HepG2 (cell line): ENCODE measurements around the gene KRTAP10-10. TPM values are rescaled to one million over a fixed set of nuclear protein-coding genes. Genes with fewer than 3 reads are reported as not detected.

Source experiments
- ATAC-seq: fragments of 200-7000 bp; cut with Tn5 transposase; 3 replicates; pipeline ENCODE4 v1.9.1; 2020; ENCODE audit warnings: mild to moderate bottlenecking, moderate library complexity
- Bru-seq: library from RNA; stranded (reverse); fragments of 400-500 nt; gene quantifications from one replicate; lab custom pipeline; 2021; lab: Mats Ljungman, UMichigan
- BruChase-seq, 2 experiments: library from RNA; stranded (reverse); fragments of 400-500 nt; gene quantifications; one replicate each; lab custom pipeline; 2021; lab: Mats Ljungman, UMichigan
- BruUV-seq: library from RNA; stranded (reverse); fragments of 400-500 nt; replicated peaks from 2 replicates; lab custom pipeline; 2021; lab: Mats Ljungman, UMichigan
- CTCF ChIA-PET: fragments of 300-600 bp; formaldehyde crosslinking; extraction: SDS; loops from one replicate; lab custom pipeline; 2021; ENCODE audit warnings: low total read pairs, inconsistent platforms, low intra/inter-chr PET ratio; lab: Yijun Ruan, JAX
- POLR2A ChIA-PET: fragments of 350-600 bp; sonication (Branson Sonifier 250); formaldehyde crosslinking; loops from one replicate; lab custom pipeline; 2020; ENCODE audit warnings: antibody characterized with exemption, inconsistent platforms; lab: Yijun Ruan, JAX
- DNase-seq: peaks from one replicate; pipeline ENCODE4 v3.0.0-alpha.2; 2015; ENCODE audit warnings: low spot score
- FAIRE-seq: peaks from 3 replicates; lab custom pipeline; 2011; peaks lifted over from hg19 to GRCh38; lab: Jason Lieb, UNC
- H2AFZ ChIP-seq: one replicate; pipeline ENCODE4 v1.6.1; 2011; ENCODE audit warnings: low read length, inconsistent platforms
- H3K27ac ChIP-seq: fragments of 300-600 bp; 3 replicates; pipeline ENCODE4 v1.8.0; 2011; ENCODE audit warnings: mixed run types, mild to moderate bottlenecking, mixed read lengths, low read length, inconsistent platforms; ENCODE audit not compliant: insufficient read depth; ENCODE audit errors: extremely low read length
- H3K27me3 ChIP-seq, 2 experiments: fragments of 200-600 bp in 1 of 2; 2 replicates in 1 of 2; 3 replicates in 1 of 2; pipeline versions ENCODE4 v1.6.0 to v1.8.0; 2011; ENCODE audit warnings: low read length in 2 of 2, mild to moderate bottlenecking in 2 of 2, moderate library complexity in 2 of 2, inconsistent platforms in 1 of 2; ENCODE audit not compliant: insufficient read depth in 2 of 2, control insufficient read depth in 1 of 2
- H3K36me3 ChIP-seq, 2 experiments: fragments of 200-600 bp in 1 of 2; replicated peaks in 1 of 2; 2 replicates in 1 of 2; 3 replicates in 1 of 2; pipeline versions ENCODE4 v1.5.1 to v1.8.0; 2011; ENCODE audit warnings: low read length in 2 of 2, inconsistent platforms in 1 of 2; ENCODE audit not compliant: insufficient read depth in 2 of 2, control insufficient read depth in 1 of 2
- H3K4me1 ChIP-seq: 2 replicates; pipeline ENCODE4 v1.5.1; 2012; ENCODE audit warnings: low read length, inconsistent platforms; ENCODE audit not compliant: insufficient read depth
- H3K4me2 ChIP-seq: 2 replicates; pipeline ENCODE4 v1.6.0; 2011; ENCODE audit warnings: low read depth, low read length, inconsistent platforms
- H3K4me3 ChIP-seq, 3 experiments: fragments of 200-600 bp in 1 of 3; sonication (generic), shearing (Covaris generic) in 1 of 3; replicated peaks in 1 of 3; 2 replicates each; pipeline ENCODE4 v1.5.1; 2011 to 2016; ENCODE audit warnings: low read length in 3 of 3, inconsistent platforms in 2 of 3, low read depth in 2 of 3, mild to moderate bottlenecking in 2 of 3, control low read depth in 1 of 3, mixed read lengths in 1 of 3; ENCODE audit not compliant: insufficient read depth in 1 of 3
- H3K79me2 ChIP-seq: one replicate; pipeline ENCODE4 v1.6.1; 2011; ENCODE audit warnings: low read length, inconsistent platforms; ENCODE audit not compliant: insufficient read depth
- H3K9ac ChIP-seq: 2 replicates; pipeline ENCODE4 v1.6.0; 2011; ENCODE audit warnings: mild to moderate bottlenecking, low read depth, low read length, inconsistent platforms; ENCODE audit not compliant: insufficient read depth
- H3K9me3 ChIP-seq: 2 replicates; pipeline ENCODE4 v1.5.1; 2012; ENCODE audit warnings: mild to moderate bottlenecking, low read length
- H4K20me1 ChIP-seq: 2 replicates; pipeline ENCODE4 v1.6.0; 2011; ENCODE audit warnings: inconsistent platforms, mild to moderate bottlenecking, low read length, moderate library complexity; ENCODE audit not compliant: insufficient read depth
- FOXC1 ChIP-seq: sonication (generic); formaldehyde crosslinking; IDR thresholded peaks from 2 replicates; pipeline ENCODE4 v1.8.0; 2022; ENCODE audit warnings: mild to moderate bottlenecking, missing genetic modification reagents, borderline replicate concordance
- KDM4B ChIP-seq: sonication (generic); formaldehyde crosslinking; IDR thresholded peaks from 2 replicates; pipeline ENCODE4 v1.4.0; 2020; ENCODE audit warnings: missing genetic modification reagents
- RBFOX2 ChIP-seq: fragments of 200-400 bp; formaldehyde crosslinking; IDR thresholded peaks from 2 replicates; pipeline ENCODE4 v1.6.1; 2017; ENCODE audit warnings: low read depth, mild to moderate bottlenecking, low read length
- RFXANK ChIP-seq: IDR thresholded peaks from 2 replicates; pipeline ENCODE4 v1.6.1; 2016
- SIN3B ChIP-seq: fragments of 150-350 bp; IDR thresholded peaks from 2 replicates; pipeline ENCODE4 v1.6.1; 2014; ENCODE audit warnings: low read length
- TEAD2 ChIP-seq: sonication (generic); formaldehyde crosslinking; IDR thresholded peaks from 2 replicates; pipeline ENCODE4 v1.9.0; 2021; ENCODE audit warnings: missing genetic modification reagents
- ZMYM2 ChIP-seq: sonication (generic); formaldehyde crosslinking; IDR thresholded peaks from 2 replicates; pipeline ENCODE4 v1.8.0; 2022; ENCODE audit warnings: mild to moderate bottlenecking, missing genetic modification reagents
- ZNF484 ChIP-seq: sonication (generic); formaldehyde crosslinking; IDR thresholded peaks from 2 replicates; pipeline ENCODE4 v1.5.1; 2020; ENCODE audit warnings: mild to moderate bottlenecking, low read depth, missing genetic modification reagents, borderline replicate concordance
- WGBS: methylation state at CpG from one replicate; pipeline ENCODE4 v1.1.6; 2017; ENCODE audit warnings: low lambda C conversion rate; 5-methylcytosine and 5-hydroxymethylcytosine counted together
- in situ Hi-C: cut with HindIII; loops from 2 replicates; pipeline ENCODE4 v1.10.0; 2017; ENCODE audit warnings: low pct_unique_long_range_greater_than_20kb; ENCODE audit not compliant: extremely low pct_ligation_motif_present
- intact Hi-C: fragments of 100-400 bp; cut with micrococcal nuclease; formaldehyde crosslinking; loops from one replicate; pipeline ENCODE4 v1.10.0; 2022; ENCODE audit not compliant: unreplicated experiment
- long read RNA-seq, 2 experiments: library from RNA in 1 of 2; library from polyadenylated mRNA in 1 of 2; stranded (forward) in 1 of 2; unstranded in 1 of 2; transcript quantifications; one replicate each; pipeline ENCODE4 v2.0.0, GENCODE V29; 2019 to 2022
- polyA minus RNA-seq, 3 experiments: library from RNA; depleted of rRNA, polyadenylated mRNA; stranded (reverse); fragments of >200 nt; gene quantifications; 2 replicates each; pipeline ENCODE4 v1.2.3, GENCODE V29; 2011; ENCODE audit warnings: low replicate concordance in 1 of 3
- polyA plus RNA-seq, 8 experiments: library from polyadenylated mRNA; depleted of rRNA in 3 of 8; stranded (reverse) in 7 of 8; unstranded in 1 of 8; fragments of >200 nt; fragmentation: Illumina TruSeq in 4 of 8; extraction: Trizol in 4 of 8; gene quantifications; 2 replicates each; pipeline versions ENCODE4 v1.2.1 to v1.2.3, GENCODE V29; 2011 to 2016; ENCODE audit warnings: low read depth in 4 of 8, missing spikeins in 1 of 8, mixed read lengths in 1 of 8; ENCODE audit not compliant: insufficient read depth in 1 of 8
- total RNA-seq, 5 experiments: library from RNA; depleted of rRNA; stranded (reverse); fragments of >200 nt; fragmentation: Illumina TruSeq; extraction: Trizol; gene quantifications; 2 replicates each; pipeline ENCODE4 v1.2.3, GENCODE V29; 2016; ENCODE audit warnings: low read depth in 1 of 5
- TF ChIP-seq, protein P1 (sequence below): sonication (generic); formaldehyde crosslinking; IDR thresholded peaks from 2 replicates; pipeline ENCODE4 v1.5.0; 2020; ENCODE audit warnings: missing genetic modification reagents
- TF ChIP-seq, protein P2 (sequence below): sonication (generic); formaldehyde crosslinking; IDR thresholded peaks from 2 replicates; pipeline ENCODE4 v1.4.0; 2020; ENCODE audit warnings: missing genetic modification reagents

Gene KRTAP10-10, protein sequence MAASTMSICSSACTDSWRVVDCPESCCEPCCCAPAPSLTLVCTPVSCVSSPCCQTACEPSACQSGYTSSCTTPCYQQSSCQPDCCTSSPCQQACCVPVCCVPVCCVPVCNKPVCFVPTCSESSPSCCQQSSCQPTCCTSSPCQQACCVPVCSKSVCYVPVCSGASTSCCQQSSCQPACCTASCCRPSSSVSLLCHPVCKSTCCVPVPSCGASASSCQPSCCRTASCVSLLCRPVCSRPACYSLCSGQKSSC
- total RNA-seq (2016; rRNA removed; fragmentation: Illumina TruSeq; extraction: Trizol) = not detected in 2 replicates
- total RNA-seq (2016; cell fraction: cytosol; rRNA removed; fragmentation: Illumina TruSeq; extraction: Trizol; ENCODE audit: low read depth) = not detected in 2 replicates
- total RNA-seq (2016; cell fraction: insoluble cytoplasmic fraction; rRNA removed; fragmentation: Illumina TruSeq; extraction: Trizol) = not detected in 2 replicates
- total RNA-seq (2016; cell fraction: membrane; rRNA removed; fragmentation: Illumina TruSeq; extraction: Trizol) = not detected in 2 replicates
- total RNA-seq (2016; cell fraction: nucleus; rRNA removed; fragmentation: Illumina TruSeq; extraction: Trizol) = not detected in 2 replicates
- not detected in 2 replicates for polyA plus RNA-seq (2011; rRNA removed)
- not detected in 2 replicates for polyA plus RNA-seq (2011; cell fraction: cytosol; rRNA removed)
- not detected in 2 replicates for polyA plus RNA-seq (2011; cell fraction: nucleus; rRNA removed)
- not detected in 2 replicates for polyA plus RNA-seq (2012)
- not detected in 2 replicates for polyA plus RNA-seq (2016; cell fraction: cytosol; fragmentation: Illumina TruSeq; extraction: Trizol; ENCODE audit: low read depth)
- polyA plus RNA-seq (2016; cell fraction: insoluble cytoplasmic fraction; fragmentation: Illumina TruSeq; extraction: Trizol; ENCODE audit: low read depth) = not detected in 2 replicates
- polyA plus RNA-seq (2016; cell fraction: membrane; fragmentation: Illumina TruSeq; extraction: Trizol; ENCODE audit: low read depth) = not detected in 2 replicates
- polyA plus RNA-seq (2016; cell fraction: nucleus; fragmentation: Illumina TruSeq; extraction: Trizol; ENCODE audit: insufficient read depth, low read depth) = not detected in 2 replicates
- not detected in 2 replicates for polyA minus RNA-seq (2011; rRNA and poly(A)+ RNA removed; ENCODE audit: low replicate concordance)
- polyA minus RNA-seq (2011; cell fraction: cytosol; rRNA and poly(A)+ RNA removed) = not detected in 2 replicates
- polyA minus RNA-seq (2011; cell fraction: nucleus; rRNA and poly(A)+ RNA removed) = not detected in 2 replicates
- not detected for Bru-seq, nascent RNA
- not detected for BruChase-seq, experiment 1, labeled RNA remaining after a 6-hour chase
- BruChase-seq, experiment 2, labeled RNA remaining after a 2-hour chase = not detected
- long read RNA-seq, experiment 1 = 0 reads
- long read RNA-seq, experiment 2 = 0 reads

DNA sequence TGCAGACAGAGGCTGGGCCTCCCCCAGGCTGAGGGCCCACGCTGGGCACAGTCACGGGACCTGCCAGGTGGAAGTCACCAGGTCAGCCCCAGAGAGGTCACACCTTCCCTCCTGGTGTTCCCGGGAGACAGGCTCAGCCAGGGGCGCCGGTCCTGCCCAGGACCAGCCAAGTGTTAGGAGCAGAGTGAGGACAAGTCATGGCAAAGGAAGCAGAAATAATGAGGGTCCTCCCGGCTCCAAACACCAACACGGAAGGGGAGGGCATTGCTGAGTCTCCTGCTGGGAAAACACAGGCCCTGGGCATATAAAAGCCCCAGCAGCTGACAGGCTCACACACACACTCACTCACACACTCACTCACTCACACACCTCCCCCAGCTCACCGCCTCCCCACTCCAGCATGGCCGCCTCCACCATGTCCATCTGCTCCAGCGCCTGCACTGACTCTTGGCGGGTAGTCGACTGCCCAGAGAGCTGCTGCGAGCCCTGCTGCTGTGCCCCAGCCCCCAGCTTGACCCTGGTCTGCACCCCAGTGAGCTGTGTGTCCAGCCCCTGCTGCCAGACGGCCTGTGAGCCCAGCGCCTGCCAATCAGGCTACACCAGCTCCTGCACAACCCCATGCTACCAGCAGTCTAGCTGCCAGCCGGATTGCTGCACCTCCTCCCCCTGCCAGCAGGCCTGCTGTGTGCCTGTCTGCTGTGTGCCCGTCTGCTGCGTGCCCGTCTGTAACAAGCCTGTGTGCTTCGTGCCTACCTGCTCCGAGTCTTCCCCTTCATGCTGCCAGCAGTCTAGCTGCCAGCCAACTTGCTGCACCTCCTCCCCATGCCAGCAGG lies at the start of gene KRTAP10-10:
TSS of gene KRTAP10-10 (plus strand) at position 339 of the 833 bp plus-strand sequence. CDS start at position 401, 62 bp downstream.
- Histone ChIP-seq H2AFZ (no peak within 1 kb of the TSS), H3K79me2 (no peaks in the 10 kb centered on the region), H3K4me2 (no peak within 1 kb of the TSS), H3K9me3 (peaks cover 3% of the 10 kb centered on the region; the same call in 1 of the 2 replicates), H3K36me3 (no peaks in the 10 kb centered on the region), H3K4me1 (no peaks in the 10 kb centered on the region), H3K4me3 (no peak within 1 kb of the TSS), H4K20me1 (no peaks in the 10 kb centered on the region), H3K9ac (no peak within 1 kb of the TSS), H3K27me3 (peaks cover 1 to 6% of the 10 kb centered on the region in 2 experiments; a peak in 2 of 5 replicates), H3K27ac (no peak within 1 kb of the TSS)
- POLR2A ChIA-PET = no interaction called here
- BruUV-seq = no TSS peak
- DNase-seq (no peak), FAIRE-seq (no peak), ATAC-seq (peak; percentile 31; the same call in 2 of the 3 replicates)
- intact Hi-C loops = loop anchor here (10.0 kb wide), 1 partner anchor 58 kb away; the partner anchor contains the start of gene KRTAP10-12
- WGBS = 22% methylated on average over 7 of the region's 21 CpGs
- in situ Hi-C loops = no loop called here
- CTCF ChIA-PET = no interaction called here
- no peak for TF ChIP-seq KDM4B
- no peak for TF ChIP-seq RFXANK
- no peak for TF ChIP-seq ZNF484
- no peak for TF ChIP-seq SIN3B
- TF ChIP-seq, protein P1, sequence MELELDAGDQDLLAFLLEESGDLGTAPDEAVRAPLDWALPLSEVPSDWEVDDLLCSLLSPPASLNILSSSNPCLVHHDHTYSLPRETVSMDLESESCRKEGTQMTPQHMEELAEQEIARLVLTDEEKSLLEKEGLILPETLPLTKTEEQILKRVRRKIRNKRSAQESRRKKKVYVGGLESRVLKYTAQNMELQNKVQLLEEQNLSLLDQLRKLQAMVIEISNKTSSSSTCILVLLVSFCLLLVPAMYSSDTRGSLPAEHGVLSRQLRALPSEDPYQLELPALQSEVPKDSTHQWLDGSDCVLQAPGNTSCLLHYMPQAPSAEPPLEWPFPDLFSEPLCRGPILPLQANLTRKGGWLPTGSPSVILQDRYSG (CRISPR knock-in tag) = no peak
- TF ChIP-seq ZMYM2 (CRISPR knock-in tag) = no peak
- no peak for TF ChIP-seq RBFOX2
- TF ChIP-seq TEAD2 (CRISPR knock-in tag) = no peak
- TF ChIP-seq FOXC1 (CRISPR knock-in tag) = no peak
- TF ChIP-seq, protein P2, sequence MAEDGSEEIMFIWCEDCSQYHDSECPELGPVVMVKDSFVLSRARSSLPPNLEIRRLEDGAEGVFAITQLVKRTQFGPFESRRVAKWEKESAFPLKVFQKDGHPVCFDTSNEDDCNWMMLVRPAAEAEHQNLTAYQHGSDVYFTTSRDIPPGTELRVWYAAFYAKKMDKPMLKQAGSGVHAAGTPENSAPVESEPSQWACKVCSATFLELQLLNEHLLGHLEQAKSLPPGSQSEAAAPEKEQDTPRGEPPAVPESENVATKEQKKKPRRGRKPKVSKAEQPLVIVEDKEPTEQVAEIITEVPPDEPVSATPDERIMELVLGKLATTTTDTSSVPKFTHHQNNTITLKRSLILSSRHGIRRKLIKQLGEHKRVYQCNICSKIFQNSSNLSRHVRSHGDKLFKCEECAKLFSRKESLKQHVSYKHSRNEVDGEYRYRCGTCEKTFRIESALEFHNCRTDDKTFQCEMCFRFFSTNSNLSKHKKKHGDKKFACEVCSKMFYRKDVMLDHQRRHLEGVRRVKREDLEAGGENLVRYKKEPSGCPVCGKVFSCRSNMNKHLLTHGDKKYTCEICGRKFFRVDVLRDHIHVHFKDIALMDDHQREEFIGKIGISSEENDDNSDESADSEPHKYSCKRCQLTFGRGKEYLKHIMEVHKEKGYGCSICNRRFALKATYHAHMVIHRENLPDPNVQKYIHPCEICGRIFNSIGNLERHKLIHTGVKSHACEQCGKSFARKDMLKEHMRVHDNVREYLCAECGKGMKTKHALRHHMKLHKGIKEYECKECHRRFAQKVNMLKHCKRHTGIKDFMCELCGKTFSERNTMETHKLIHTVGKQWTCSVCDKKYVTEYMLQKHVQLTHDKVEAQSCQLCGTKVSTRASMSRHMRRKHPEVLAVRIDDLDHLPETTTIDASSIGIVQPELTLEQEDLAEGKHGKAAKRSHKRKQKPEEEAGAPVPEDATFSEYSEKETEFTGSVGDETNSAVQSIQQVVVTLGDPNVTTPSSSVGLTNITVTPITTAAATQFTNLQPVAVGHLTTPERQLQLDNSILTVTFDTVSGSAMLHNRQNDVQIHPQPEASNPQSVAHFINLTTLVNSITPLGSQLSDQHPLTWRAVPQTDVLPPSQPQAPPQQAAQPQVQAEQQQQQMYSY = no peak
